H1 (cell line): Measurements from ENCODE around the gene DGKD. TPM values are rescaled to one million over a fixed set of nuclear protein-coding genes. Genes with fewer than 3 reads are reported as not detected.

ENCODE experiments used
- CTCF ChIA-PET: fragments of 300-600 bp; sonication (Branson Sonifier 250); formaldehyde crosslinking; loops from one replicate; lab custom pipeline; 2021; ENCODE audit not compliant: partially characterized antibody; lab: Charles Lee
- POLR2A ChIA-PET: fragments of 300-600 bp; sonication (Branson Sonifier 250); formaldehyde crosslinking; loops from one replicate; lab custom pipeline; 2021; ENCODE audit warnings: inconsistent platforms; ENCODE audit not compliant: partially characterized antibody; lab: Charles Lee
- DNase-seq, 2 experiments: peaks; one replicate each; pipeline versions ENCODE4 v3.0.0 to v3.0.0-alpha.2; 2010 to 2022; ENCODE audit warnings: low spot score in 2 of 2, low read depth in 1 of 2, mixed read lengths in 1 of 2
- FAIRE-seq: peaks from 2 replicates; lab custom pipeline; 2011; peaks lifted over from hg19 to GRCh38; lab: Jason Lieb, UNC
- H2AFZ ChIP-seq: 2 replicates; pipeline ENCODE4 v1.8.1; 2012; ENCODE audit warnings: low read length, inconsistent platforms
- H2AK5ac ChIP-seq: 2 replicates; pipeline ENCODE4 v1.6.1; 2013; ENCODE audit warnings: low read depth, low read length
- H2BK120ac ChIP-seq: replicated peaks from 2 replicates; pipeline ENCODE3; 2013; ENCODE audit warnings: low read depth, low read length, inconsistent platforms
- H2BK12ac ChIP-seq: 2 replicates; pipeline ENCODE4 v1.6.1; 2013; ENCODE audit warnings: low read depth, low read length
- H2BK15ac ChIP-seq: 2 replicates; pipeline ENCODE4 v1.6.1; 2013; ENCODE audit warnings: low read length
- H2BK20ac ChIP-seq: 2 replicates; pipeline ENCODE4 v1.6.1; 2013; ENCODE audit warnings: low read length
- H2BK5ac ChIP-seq: 2 replicates; pipeline ENCODE4 v1.6.1; 2013; ENCODE audit warnings: low read depth, low read length
- H3K14ac ChIP-seq: 2 replicates; pipeline ENCODE4 v1.6.1; 2013; ENCODE audit warnings: inconsistent platforms; ENCODE audit not compliant: insufficient read length
- H3K18ac ChIP-seq: 2 replicates; pipeline ENCODE4 v1.6.1; 2013; ENCODE audit warnings: low read length; ENCODE audit errors: extremely low read depth
- H3K23ac ChIP-seq: 2 replicates; pipeline ENCODE4 v1.6.1; 2013; ENCODE audit warnings: inconsistent platforms; ENCODE audit not compliant: insufficient read length
- H3K23me2 ChIP-seq: 2 replicates; pipeline ENCODE4 v1.6.1; 2013; ENCODE audit warnings: low read depth, low read length
- H3K27ac ChIP-seq: 2 replicates; pipeline ENCODE4 v1.6.1; 2011; ENCODE audit warnings: low read depth, low read length, inconsistent platforms
- H3K27me3 ChIP-seq, 4 experiments: replicated peaks in 1 of 4; 1 replicate in 1 of 4; 2 replicates in 3 of 4; pipeline versions ENCODE4 v1.6.1 to v1.8.1; 2011 to 2013; ENCODE audit warnings: low read length in 3 of 4, mild to moderate bottlenecking in 3 of 4, inconsistent platforms in 2 of 4, mixed read lengths in 2 of 4, moderate library complexity in 1 of 4; ENCODE audit not compliant: control insufficient read depth in 3 of 4, insufficient read depth in 3 of 4; ENCODE audit errors: extremely low read depth in 1 of 4
- H3K36me3 ChIP-seq, 4 experiments: 2 replicates each; pipeline versions ENCODE4 v1.6.1 to v1.8.1; 2011 to 2013; ENCODE audit warnings: mild to moderate bottlenecking in 4 of 4, low read length in 3 of 4, moderate library complexity in 2 of 4, control low read depth in 1 of 4, inconsistent platforms in 1 of 4; ENCODE audit not compliant: insufficient read depth in 4 of 4, control insufficient read depth in 2 of 4
- H3K4ac ChIP-seq: replicated peaks from 2 replicates; pipeline ENCODE3; 2013; ENCODE audit warnings: low read length, low read depth, mixed read lengths, inconsistent platforms; ENCODE audit not compliant: insufficient read length
- H3K4me1 ChIP-seq, 4 experiments: replicated peaks in 1 of 4; 1 replicate in 1 of 4; 2 replicates in 3 of 4; pipeline versions ENCODE4 v1.6.1 to v1.8.1; 2011 to 2013; ENCODE audit warnings: low read length in 3 of 4, inconsistent platforms in 2 of 4, mixed read lengths in 1 of 4; ENCODE audit not compliant: insufficient read depth in 4 of 4, control insufficient read depth in 3 of 4
- H3K4me2 ChIP-seq, 2 experiments: 2 replicates each; pipeline versions ENCODE4 v1.6.1 to v1.8.1; 2011 to 2013; ENCODE audit warnings: low read depth in 2 of 2, low read length in 2 of 2, control low read depth in 1 of 2, inconsistent platforms in 1 of 2, mild to moderate bottlenecking in 1 of 2; ENCODE audit not compliant: insufficient read depth in 1 of 2
- H3K4me3 ChIP-seq, 4 experiments: fragments of 200-600, 300-600 bp in 1 of 4; sonication (generic), shearing (Covaris generic), sonication (Bioruptor Twin) in 1 of 4; 2 replicates each; pipeline versions ENCODE4 v1.5.1 to v1.8.1; 2011 to 2016; ENCODE audit warnings: low read length in 4 of 4, low read depth in 3 of 4, control low read depth in 2 of 4, inconsistent platforms in 2 of 4, mild to moderate bottlenecking in 2 of 4, mixed read lengths in 1 of 4, moderate library complexity in 1 of 4; ENCODE audit not compliant: insufficient read depth in 2 of 4; ENCODE audit errors: extremely low read depth in 1 of 4
- H3K56ac ChIP-seq: replicated peaks from 2 replicates; pipeline ENCODE3; 2013; ENCODE audit warnings: low read depth, mild to moderate bottlenecking, mixed read lengths, low read length, inconsistent platforms; ENCODE audit not compliant: insufficient read length
- H3K79me1 ChIP-seq: 2 replicates; pipeline ENCODE4 v1.6.1; 2013; ENCODE audit warnings: low read depth, low read length, control low read depth
- H3K79me2 ChIP-seq, 2 experiments: 2 replicates each; pipeline versions ENCODE4 v1.6.1 to v1.8.1; 2012 to 2013; ENCODE audit warnings: low read length in 2 of 2, mild to moderate bottlenecking in 2 of 2, inconsistent platforms in 1 of 2; ENCODE audit not compliant: insufficient read depth in 2 of 2, control insufficient read depth in 1 of 2
- H3K9ac ChIP-seq, 4 experiments: replicated peaks in 1 of 4; 1 replicate in 1 of 4; 2 replicates in 3 of 4; pipeline versions ENCODE4 v1.6.1 to v1.8.1; 2011 to 2013; ENCODE audit warnings: low read depth in 3 of 4, low read length in 3 of 4, control low read depth in 2 of 4, mild to moderate bottlenecking in 2 of 4, moderate library complexity in 2 of 4, inconsistent platforms in 1 of 4; ENCODE audit errors: extremely low read depth in 1 of 4
- H3K9me3 ChIP-seq, 2 experiments: 2 replicates each; pipeline versions ENCODE4 v1.6.1 to v1.8.1; 2012 to 2013; ENCODE audit warnings: mild to moderate bottlenecking in 2 of 2, moderate library complexity in 2 of 2, control low read depth in 1 of 2, inconsistent platforms in 1 of 2, low read depth in 1 of 2, low read length in 1 of 2, mixed read lengths in 1 of 2; ENCODE audit not compliant: insufficient read depth in 2 of 2
- H4K20me1 ChIP-seq, 2 experiments: replicated peaks in 1 of 2; 2 replicates each; pipeline versions ENCODE3 to v1.8.1; 2011 to 2013; ENCODE audit warnings: inconsistent platforms in 2 of 2, low read length in 2 of 2, mild to moderate bottlenecking in 1 of 2; ENCODE audit not compliant: insufficient read depth in 2 of 2, control insufficient read depth in 1 of 2
- H4K5ac ChIP-seq: 2 replicates; pipeline ENCODE4 v1.6.1; 2013; ENCODE audit warnings: low read length, low read depth, mixed read lengths, inconsistent platforms; ENCODE audit not compliant: insufficient read length
- H4K8ac ChIP-seq: 2 replicates; pipeline ENCODE4 v1.8.0; 2013; ENCODE audit warnings: mild to moderate bottlenecking, moderate library complexity, low read length, inconsistent platforms; ENCODE audit not compliant: insufficient read depth; ENCODE audit errors: extremely low read depth
- H4K91ac ChIP-seq: replicated peaks from 2 replicates; pipeline ENCODE3; 2013; ENCODE audit warnings: low read length, mixed read lengths, inconsistent platforms; ENCODE audit not compliant: insufficient read length
- CBX5 ChIP-seq: fragments of 300-800, 300-1000 bp; sonication (generic); IDR thresholded peaks from 2 replicates; pipeline ENCODE4 v1.7.1; 2016; ENCODE audit warnings: antibody characterized with exemption, low read length, low read depth
- CHD2 ChIP-seq: IDR thresholded peaks from 2 replicates; pipeline ENCODE4 v1.6.1; 2012; ENCODE audit warnings: low read length, improper control_type of control experiment
- CTBP2 ChIP-seq: IDR thresholded peaks from 2 replicates; pipeline ENCODE4 v1.7.0; 2011; ENCODE audit warnings: borderline replicate concordance, mild to moderate bottlenecking, moderate library complexity, mixed read lengths, low read length; ENCODE audit not compliant: insufficient read depth, insufficient read length
- EZH2 ChIP-seq: fragments of 200-600 bp; sonication (generic); IDR thresholded peaks from 2 replicates; pipeline ENCODE4 v1.7.1; 2012; ENCODE audit warnings: low read depth, mild to moderate bottlenecking, moderate library complexity, low read length, inconsistent platforms; ENCODE audit not compliant: severe bottlenecking
- HDAC2 ChIP-seq, 2 experiments: fragments of 300-600 bp in 1 of 2; sonication (generic) in 1 of 2; IDR thresholded peaks; 2 replicates each; pipeline ENCODE4 v1.6.1; 2011 to 2012; ENCODE audit warnings: low read depth in 2 of 2, low read length in 2 of 2, mild to moderate bottlenecking in 2 of 2, moderate library complexity in 2 of 2, borderline replicate concordance in 1 of 2, inconsistent platforms in 1 of 2
- JUND ChIP-seq: IDR thresholded peaks from 2 replicates; pipeline ENCODE4 v1.6.1; 2011; ENCODE audit warnings: mild to moderate bottlenecking, improper control_type of control experiment, low read length
- POLR2AphosphoS5 ChIP-seq: IDR thresholded peaks from 2 replicates; pipeline ENCODE4 v1.6.1; 2011; ENCODE audit warnings: low read depth, low read length
- RFX5 ChIP-seq: IDR thresholded peaks from 2 replicates; pipeline ENCODE4 v1.6.1; 2011; ENCODE audit warnings: low read depth, low read length, improper control_type of control experiment, borderline replicate concordance
- SIX5 ChIP-seq: IDR thresholded peaks from 2 replicates; pipeline ENCODE4 v1.6.1; 2011; ENCODE audit warnings: mild to moderate bottlenecking, low read depth, low read length
- SRF ChIP-seq: IDR thresholded peaks from 2 replicates; pipeline ENCODE4 v1.6.1; 2011; ENCODE audit warnings: mild to moderate bottlenecking, low read depth, low read length, moderate library complexity
- WGBS, 2 experiments: shearing (Covaris generic) in 1 of 2; methylation state at CpG; one replicate each; pipeline versions ENCODE4 v1.1.6 to v1.1.7; 2013 to 2015; ENCODE audit warnings: low lambda C conversion rate in 2 of 2, mixed read lengths in 2 of 2, inconsistent platforms in 1 of 2, low coverage in 1 of 2, missing lambda C conversion rate in 1 of 2; ENCODE audit not compliant: insufficient replicate concordance in 2 of 2, insufficient coverage in 1 of 2, insufficient read length in 1 of 2; ENCODE audit errors: extremely low coverage in 1 of 2, missing lambda C conversion rate in 1 of 2; 5-methylcytosine and 5-hydroxymethylcytosine counted together
- polyA plus RNA-seq, 7 experiments: library from polyadenylated mRNA; depleted of rRNA in 3 of 7; stranded (reverse) in 5 of 7; unstranded in 2 of 7; fragments of >200 nt in 5 of 7; fragments of 200-250 nt in 2 of 7; gene quantifications; 1 replicate in 5 of 7; 2 replicates in 1 of 7; 4 replicates in 1 of 7; pipeline versions ENCODE4 v1.2.1 to v1.2.3, GENCODE V29; 2011 to 2013; ENCODE audit warnings: missing spikeins in 2 of 7, mixed read lengths in 2 of 7
- total RNA-seq: library from RNA; stranded (reverse); fragmentation: NEBNext Ultra II Directional; extraction: Animal tissue kit (Norgen Biotek cat#: 25700); gene quantifications from 2 replicates; pipeline ENCODE4 v1.2.1, GENCODE V29; 2021

The DGKD gene
- total and polyA plus RNA-seq, 2 of the 8 experiments (the other 6 are each of a cell fraction or from before 2014, with no cell fraction given) = 7.7 to 30.9 TPM

DNA sequence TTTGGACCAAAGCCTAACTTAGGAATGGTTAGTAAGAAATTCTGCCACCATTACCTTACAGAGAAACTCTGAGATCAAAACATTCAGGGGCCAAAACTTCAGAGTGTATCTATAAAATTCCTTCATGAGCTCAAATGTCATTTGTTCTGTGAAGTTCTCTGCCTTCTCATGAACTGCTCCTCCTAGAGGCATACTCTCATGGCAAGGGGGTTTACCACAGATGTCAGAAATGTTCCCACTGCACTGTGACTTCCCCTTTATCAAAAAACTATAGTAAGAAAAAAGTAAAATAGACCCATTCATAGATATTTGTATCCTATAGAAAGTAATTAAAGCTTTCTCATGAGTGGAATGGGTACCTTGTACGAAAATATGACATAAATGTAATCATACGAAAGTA is 143.8 kb downstream of the DGKD start:
- TF ChIP-seq SIX5 = no peak
- TF ChIP-seq CBX5 = no peak
- TF ChIP-seq JUND = no peak
- TF ChIP-seq CTBP2 = no peak
- TF ChIP-seq EZH2 = no peak
- no peak for TF ChIP-seq SRF
- no peak for TF ChIP-seq HDAC2 (IDR thresholded peaks at IDR 0.05; ENCODE audit: borderline replicate concordance in 1 of 2, low read depth in 2 of 2, low read length in 2 of 2)
- no peak for TF ChIP-seq POLR2AphosphoS5
- TF ChIP-seq RFX5 = no peak
- no peak for TF ChIP-seq CHD2
- TF ChIP-seq, all 59 proteins: peak for 0
- no peak for DNase-seq
- Histone ChIP-seq H3K27ac (no peak overlapping the region), H4K20me1 (no peaks in the 10 kb centered on the region), H4K8ac (no peak overlapping the region), H3K79me1 (no peaks in the 10 kb centered on the region), H3K4ac (no peak overlapping the region), H3K18ac (no peak overlapping the region), H3K9me3 (0 out of 4 replicates have a peak, but pooled peaks cover 0 to 4% of the 10 kb centered on the region in 2 experiments), H2BK20ac (no peak overlapping the region), H2BK12ac (no peak overlapping the region), H2AFZ (no peak overlapping the region), H3K4me3 (no peak overlapping the region), H4K5ac (no peak overlapping the region), H4K91ac (no peak overlapping the region), H2BK5ac (no peak overlapping the region), H3K9ac (no peak overlapping the region), H3K23me2 (no peaks in the 10 kb centered on the region), H3K14ac (no peak overlapping the region), H3K56ac (no peak overlapping the region), H2BK15ac (no peak overlapping the region), H3K79me2 (no peaks in the 10 kb centered on the region), H3K4me1 (no peaks in the 10 kb centered on the region), H3K4me2 (no peak overlapping the region), H3K23ac (no peak overlapping the region), H3K27me3 (no peaks in the 10 kb centered on the region), H2BK120ac (no peak overlapping the region), H3K36me3 (no peaks in the 10 kb centered on the region; a peak in 1 of 8 replicates), H2AK5ac (no peak overlapping the region)
- WGBS, 2 experiments = 84% methylated on average over 2 of the region's 2 CpGs; no CpG with 5 or more reads in 1 of the 2 experiments
- FAIRE-seq = no peak
- ChIA-PET CTCF (interaction anchor here (0.5 to 0.8 kb wide), 2 partner anchors 9 to 97 kb away, joined by 3 read pairs; no protein-coding TSS in a partner anchor), POLR2A (no interaction called here)
